NB4 (cell line): Measurements from ENCODE around the gene ANKLE1.

Experiments used
- DNase-seq: peaks from one replicate; pipeline ENCODE4 v3.0.0; 2010; ENCODE audit warnings: low read depth
- H3K4me3 ChIP-seq: one replicate; pipeline ENCODE4 v1.5.1; 2011; ENCODE audit warnings: mild to moderate bottlenecking, low read depth, low read length, moderate library complexity
- MYC ChIP-seq: IDR thresholded peaks from 2 replicates; pipeline ENCODE4 v1.6.1; 2011; ENCODE audit warnings: low read depth, low read length
- POLR2A ChIP-seq: IDR thresholded peaks from 2 replicates; pipeline ENCODE4 v1.6.1; 2011; ENCODE audit warnings: mild to moderate bottlenecking; ENCODE audit not compliant: insufficient read length; ENCODE audit errors: extremely low read depth
- TF ChIP-seq, protein P1 (sequence below): IDR thresholded peaks from one replicate; pipeline ENCODE4 v1.5.1; 2012; ENCODE audit warnings: low read depth, low read length
- TF ChIP-seq, protein P2 (sequence below): IDR thresholded peaks from 2 replicates; pipeline ENCODE4 v1.6.1; 2011; ENCODE audit warnings: low read depth, low read length

The ANKLE1 gene

DNA sequence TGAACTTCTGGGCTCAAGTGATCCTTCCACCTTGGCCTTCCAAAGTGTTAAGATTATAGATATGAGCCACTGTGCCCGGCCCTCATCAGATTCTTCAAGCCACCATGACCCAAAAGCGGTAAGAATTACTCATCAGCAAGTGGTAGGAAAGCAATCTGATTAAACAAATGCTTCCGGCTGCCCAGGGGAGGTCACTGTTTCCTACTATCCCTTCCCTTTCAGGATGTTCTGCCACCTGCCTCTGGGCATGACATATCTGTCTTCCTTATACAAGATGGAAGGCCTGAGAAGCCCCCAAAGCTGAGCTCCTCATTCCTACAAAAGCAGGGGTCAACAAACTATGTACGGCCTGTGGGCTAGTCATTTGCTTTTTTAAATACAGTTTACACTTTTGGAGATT lies 14.6 kb downstream of the ANKLE1 start:
- peak; percentile 43 for DNase-seq
- H3K4me3 ChIP-seq = no peak overlapping the region
- TF ChIP-seq, protein P1, sequence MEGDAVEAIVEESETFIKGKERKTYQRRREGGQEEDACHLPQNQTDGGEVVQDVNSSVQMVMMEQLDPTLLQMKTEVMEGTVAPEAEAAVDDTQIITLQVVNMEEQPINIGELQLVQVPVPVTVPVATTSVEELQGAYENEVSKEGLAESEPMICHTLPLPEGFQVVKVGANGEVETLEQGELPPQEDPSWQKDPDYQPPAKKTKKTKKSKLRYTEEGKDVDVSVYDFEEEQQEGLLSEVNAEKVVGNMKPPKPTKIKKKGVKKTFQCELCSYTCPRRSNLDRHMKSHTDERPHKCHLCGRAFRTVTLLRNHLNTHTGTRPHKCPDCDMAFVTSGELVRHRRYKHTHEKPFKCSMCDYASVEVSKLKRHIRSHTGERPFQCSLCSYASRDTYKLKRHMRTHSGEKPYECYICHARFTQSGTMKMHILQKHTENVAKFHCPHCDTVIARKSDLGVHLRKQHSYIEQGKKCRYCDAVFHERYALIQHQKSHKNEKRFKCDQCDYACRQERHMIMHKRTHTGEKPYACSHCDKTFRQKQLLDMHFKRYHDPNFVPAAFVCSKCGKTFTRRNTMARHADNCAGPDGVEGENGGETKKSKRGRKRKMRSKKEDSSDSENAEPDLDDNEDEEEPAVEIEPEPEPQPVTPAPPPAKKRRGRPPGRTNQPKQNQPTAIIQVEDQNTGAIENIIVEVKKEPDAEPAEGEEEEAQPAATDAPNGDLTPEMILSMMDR = no peak
- TF ChIP-seq MYC (no peak), POLR2A (no peak)
- TF ChIP-seq, protein P2, sequence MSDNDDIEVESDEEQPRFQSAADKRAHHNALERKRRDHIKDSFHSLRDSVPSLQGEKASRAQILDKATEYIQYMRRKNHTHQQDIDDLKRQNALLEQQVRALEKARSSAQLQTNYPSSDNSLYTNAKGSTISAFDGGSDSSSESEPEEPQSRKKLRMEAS = no peak

DNA sequence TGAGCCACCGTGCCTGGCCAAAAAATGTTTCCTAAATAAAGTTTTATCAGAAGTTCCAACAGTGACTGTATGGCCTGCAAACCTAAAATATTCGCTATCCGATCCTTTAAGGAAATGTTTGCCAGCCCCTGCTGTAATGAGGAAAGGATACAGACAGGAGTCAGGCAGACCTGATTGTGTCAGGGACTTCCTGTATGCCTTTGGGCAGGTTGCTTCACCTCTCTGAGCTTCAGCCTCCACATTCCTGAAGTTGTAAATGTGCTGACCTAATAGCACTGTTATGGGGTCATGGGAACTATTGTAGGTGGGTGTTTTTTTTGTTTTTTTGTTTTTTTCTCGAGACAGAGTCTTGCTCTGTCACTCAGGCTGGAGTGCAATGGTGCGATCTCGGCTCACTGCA lies 15.3 kb downstream of the ANKLE1 start:
- DNase-seq = no peak

DNA sequence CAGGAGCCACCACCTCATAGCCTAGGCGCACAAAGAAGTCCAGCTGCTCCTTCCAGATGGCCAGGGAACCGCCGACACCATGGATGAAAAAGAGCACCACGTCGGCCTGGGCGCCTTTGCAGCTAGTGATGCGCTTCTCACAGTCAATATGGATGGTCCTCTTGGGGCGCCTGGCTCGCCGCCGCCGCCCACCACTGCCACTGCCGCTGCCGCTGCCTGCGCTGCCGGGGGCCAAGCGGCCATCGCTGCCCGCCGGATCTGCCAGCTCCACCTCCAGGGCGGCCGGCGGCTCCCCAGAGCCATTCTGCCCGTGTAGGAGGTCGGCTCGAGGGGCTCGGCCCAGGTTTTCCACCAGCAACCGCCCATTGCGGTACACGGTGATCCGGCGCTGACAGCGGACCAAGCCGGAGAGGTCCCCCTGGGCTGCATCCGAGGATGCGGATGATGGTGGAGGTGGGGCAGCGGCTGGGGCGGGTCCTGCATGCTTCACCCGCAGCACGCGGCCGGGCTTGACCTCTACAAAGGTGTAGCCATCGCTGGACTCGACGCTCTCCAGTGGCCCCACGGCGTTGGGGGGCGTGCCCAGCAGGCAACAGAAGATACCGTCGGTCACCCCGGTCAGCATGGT lies 19.4 kb downstream of the ANKLE1 start:
- no peak for DNase-seq
- H3K4me3 ChIP-seq = no peak overlapping the region
- TF ChIP-seq, protein P2 = no peak
- no peak for TF ChIP-seq POLR2A
- no peak for TF ChIP-seq MYC
- TF ChIP-seq, protein P1 = no peak

More for the DNA sequence above, 15.3 kb downstream of the ANKLE1 start:
- TF ChIP-seq, protein P2 = no peak
- TF ChIP-seq, protein P1 = no peak
- no peak for TF ChIP-seq POLR2A
- H3K4me3 ChIP-seq = no peak overlapping the region

DNA sequence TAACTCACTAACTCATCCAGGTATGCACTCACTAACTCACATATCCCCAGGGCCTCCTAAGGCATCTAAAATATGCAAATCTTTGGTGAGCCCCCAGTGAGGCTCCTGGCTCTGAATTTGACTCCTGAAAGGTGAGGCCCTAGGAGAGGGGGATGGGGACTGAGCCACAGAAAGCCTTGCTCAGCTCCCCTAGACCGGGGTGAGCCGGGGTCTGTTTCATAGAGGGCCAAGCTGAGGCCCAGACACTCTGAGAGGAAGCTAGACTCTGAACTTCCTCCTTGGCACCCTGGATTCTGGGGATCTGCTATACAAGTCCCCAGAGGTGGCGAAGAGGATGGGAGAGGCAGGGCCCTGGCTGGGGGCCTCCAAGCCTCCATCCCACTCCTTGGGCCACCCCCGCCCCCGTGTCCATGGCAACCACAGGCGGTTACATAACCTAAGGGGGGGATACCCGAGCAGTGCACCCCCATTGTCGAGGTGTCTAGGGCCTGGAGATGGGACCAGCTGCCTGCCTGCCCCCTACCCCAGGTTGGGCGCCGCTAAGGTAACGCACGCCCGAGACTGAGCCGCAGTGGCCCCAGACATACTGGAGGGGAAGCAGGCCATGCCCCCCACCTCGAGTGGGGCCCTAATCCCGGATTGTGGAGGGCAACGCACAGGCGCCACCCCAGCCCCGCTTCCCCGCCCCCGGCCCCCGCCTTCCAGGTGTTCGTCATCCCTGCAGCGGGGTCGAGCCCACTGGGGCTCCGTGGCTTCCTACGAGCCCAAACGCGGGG lies 20.9 kb downstream of the ANKLE1 start:
- TF ChIP-seq, protein P1 = no peak
- no peak for TF ChIP-seq MYC
- TF ChIP-seq, protein P2 = no peak
- no peak for TF ChIP-seq POLR2A

DNA sequence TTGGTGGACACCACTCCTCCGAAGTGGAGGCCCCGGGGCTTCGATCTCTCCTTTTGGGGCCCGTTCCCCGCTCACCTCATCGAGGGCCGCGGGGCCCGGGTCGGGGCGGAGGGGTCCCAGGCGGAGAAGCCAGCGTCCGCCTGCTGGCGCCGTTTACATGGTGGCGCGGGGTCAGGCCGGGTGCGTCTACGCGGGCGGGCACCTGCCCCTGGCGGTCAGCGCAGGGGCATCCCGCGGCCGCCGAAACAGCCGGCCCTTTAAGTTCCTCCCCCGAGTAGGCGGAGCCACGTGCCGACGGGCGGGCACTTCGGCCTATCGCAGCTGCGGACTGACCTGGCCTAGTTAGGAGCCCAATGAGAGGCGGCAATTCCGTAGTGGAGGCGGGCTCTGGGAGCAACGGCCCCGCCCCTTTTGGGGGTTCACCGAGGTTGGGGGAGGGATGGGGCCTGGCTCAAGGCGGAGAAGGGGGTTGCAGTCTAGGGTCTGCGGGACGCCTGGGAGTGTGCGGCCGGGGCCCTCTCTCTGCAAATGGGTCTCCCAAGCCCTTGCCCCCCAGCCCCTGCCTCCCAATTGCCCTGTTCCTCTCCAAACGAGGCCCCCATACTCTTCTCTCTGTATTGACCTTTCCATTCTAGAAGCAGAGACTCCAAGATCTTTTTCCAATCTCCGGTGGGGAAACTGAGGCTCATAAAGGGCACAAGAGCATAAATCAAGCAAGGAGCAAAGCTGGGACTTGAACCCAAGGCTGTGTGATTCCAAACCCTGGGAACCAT lies 21.7 kb downstream of the ANKLE1 start, which contains the start of gene ABHD8:
TSS of gene ABHD8 (minus strand) at position 259 of the 773 bp plus-strand sequence. CDS start 1,809 bp downstream, outside the sequence.
- peak; percentile 80 for DNase-seq
- no peak within 1 kb of the TSS for H3K4me3 ChIP-seq
- TF ChIP-seq, protein P2 = no peak
- no peak for TF ChIP-seq POLR2A
- TF ChIP-seq MYC = no peak
- TF ChIP-seq, protein P1 = no peak

More for the DNA sequence above, 20.9 kb downstream of the ANKLE1 start:
- peak; percentile 68 for DNase-seq
- H3K4me3 ChIP-seq = no peak overlapping the region
